BE2C (cell line): ENCODE measurements around the gene DNM1.
"Not testable (repeated sequence)": the region's sequence is repeated elsewhere in the genome, so short reads cannot be mapped to it uniquely, and the experiment has no call there.

Experiments
- DNase-seq: peaks from one replicate; pipeline ENCODE4 v3.0.0-alpha.2; 2020
- H3K27me3 ChIP-seq: fragments of 250-450 bp; sonication (Bioruptor Pico); 2 replicates; pipeline ENCODE4 v1.5.1; 2020; ENCODE audit warnings: mild to moderate bottlenecking
- H3K36me3 ChIP-seq: fragments of 250-450 bp; sonication (Bioruptor Pico); 2 replicates; pipeline ENCODE4 v1.5.1; 2020; ENCODE audit warnings: mild to moderate bottlenecking
- H3K4me1 ChIP-seq: fragments of 250-450 bp; sonication (Bioruptor Pico); 2 replicates; pipeline ENCODE4 v1.5.1; 2020
- H3K4me3 ChIP-seq: 2 replicates; pipeline ENCODE4 v1.5.1; 2011; ENCODE audit warnings: low read depth, low read length
- H3K9me3 ChIP-seq: fragments of 250-450 bp; sonication (Bioruptor Pico); 2 replicates; pipeline ENCODE4 v1.5.1; 2020
- CTCF ChIP-seq: IDR thresholded peaks from 2 replicates; pipeline ENCODE4 v1.5.1; 2012; ENCODE audit warnings: mild to moderate bottlenecking, low read depth, low read length

The DNM1 gene

GRCh38 chr9:128271512-128271911 lies 68.3 kb downstream of the DNM1 start:
- H3K4me1 ChIP-seq = no peaks in the 10 kb centered on the region
- H3K36me3 ChIP-seq = no peaks in the 10 kb centered on the region
- TF ChIP-seq CTCF = no peak
- no peaks in the 10 kb centered on the region for H3K9me3 ChIP-seq
- H3K4me3 ChIP-seq = no peak overlapping the region
- no peaks in the 10 kb centered on the region for H3K27me3 ChIP-seq
- no peak for DNase-seq

GRCh38 chr9:128274245-128274644 lies 71.1 kb downstream of the DNM1 start:
- Histone ChIP-seq H3K4me3 (no peak overlapping the region), H3K36me3 (no peaks in the 10 kb centered on the region)
- DNase-seq = no peak

GRCh38 chr9:128275198-128276007 lies 72.2 kb downstream of the DNM1 start, which contains the start of gene GOLGA2:
GOLGA2 (minus strand) TSS chr9:128276007; CDS start chr9:128275976, 31 bp downstream.
- Histone ChIP-seq H3K36me3 (no peaks in the 10 kb centered on the region), H3K9me3 (no peaks in the 10 kb centered on the region), H3K4me3 (peak within 1 kb of the TSS; percentile 90), H3K4me1 (no peaks in the 10 kb centered on the region), H3K27me3 (no peaks in the 10 kb centered on the region)
- no peak for TF ChIP-seq CTCF
- peak; percentile 34 for DNase-seq

More at GRCh38 chr9:128274245-128274644, 71.1 kb downstream of the DNM1 start:
- TF ChIP-seq CTCF = no peak
- Histone ChIP-seq H3K9me3 (no peaks in the 10 kb centered on the region), H3K4me1 (no peaks in the 10 kb centered on the region), H3K27me3 (no peaks in the 10 kb centered on the region)

- no peaks in the 10 kb centered on the region for H3K36me3 ChIP-seq
- no peaks in the 10 kb centered on the region for H3K27me3 ChIP-seq
- H3K4me3 ChIP-seq = peak within 1 kb of the TSS; percentile 90
- no peaks in the 10 kb centered on the region for H3K9me3 ChIP-seq
- no peak for TF ChIP-seq CTCF
- H3K4me1 ChIP-seq = no peaks in the 10 kb centered on the region
- peak; percentile 100 for DNase-seq
Measured at GRCh38 chr9:128276008-128276573, 72.9 kb downstream of the DNM1 start, which contains the start of gene SWI5. SWI5 (plus strand) TSS chr9:128276276.

- no peaks in the 10 kb centered on the region for H3K9me3 ChIP-seq
- H3K4me1 ChIP-seq = no peaks in the 10 kb centered on the region
- TF ChIP-seq CTCF = no peak
- H3K4me3 ChIP-seq = peak overlapping the region; percentile 90
- DNase-seq = peak; percentile 39
- no peaks in the 10 kb centered on the region for H3K27me3 ChIP-seq
- H3K36me3 ChIP-seq = no peaks in the 10 kb centered on the region
Measured at GRCh38 chr9:128276574-128277270, 73.5 kb downstream of the DNM1 start.

GRCh38 chr9:128279088-128280073 lies 76.2 kb downstream of the DNM1 start:
- not testable (repeated sequence) for DNase-seq, H3K4me3 ChIP-seq, H3K27me3 ChIP-seq, H3K36me3 ChIP-seq, H3K9me3 ChIP-seq, H3K4me1 ChIP-seq
